Osteoblast (primary cell): ENCODE results near the gene TP53I3. TPM values are rescaled to one million over a fixed set of nuclear protein-coding genes. Genes with fewer than 3 reads are reported as not detected.
A peak's percentile ranks its signal among the peaks of the same experiment; 100 is the strongest.
"Not testable (repeated sequence)": the region's sequence is repeated elsewhere in the genome, so short reads cannot be mapped to it uniquely, and the experiment has no call there.

Experiments used
- DNase-seq: peaks from one replicate; pipeline ENCODE4 v3.0.0; 2011; ENCODE audit warnings: low spot score, mixed read lengths; ENCODE audit not compliant: insufficient read length; ENCODE audit errors: missing footprints
- H2AFZ ChIP-seq: 2 replicates; pipeline ENCODE4 v1.6.0; 2011; ENCODE audit warnings: mild to moderate bottlenecking, low read length
- H3K27ac ChIP-seq: 2 replicates; pipeline ENCODE4 v1.5.1; 2011; ENCODE audit warnings: mild to moderate bottlenecking, low read depth, low read length, moderate library complexity
- H3K27me3 ChIP-seq: 2 replicates; pipeline ENCODE4 v1.6.0; 2012; ENCODE audit warnings: mild to moderate bottlenecking, control low read depth, inconsistent platforms, low read length, moderate library complexity; ENCODE audit not compliant: insufficient read depth
- H3K36me3 ChIP-seq: 2 replicates; pipeline ENCODE4 v1.5.1; 2011; ENCODE audit warnings: mild to moderate bottlenecking, low read length, control low read depth, moderate library complexity; ENCODE audit not compliant: insufficient read depth
- H3K4me1 ChIP-seq: 2 replicates; pipeline ENCODE4 v1.5.1; 2011; ENCODE audit warnings: mild to moderate bottlenecking, low read length, control low read depth, moderate library complexity; ENCODE audit not compliant: insufficient read depth
- H3K4me2 ChIP-seq: 2 replicates; pipeline ENCODE4 v1.6.0; 2011; ENCODE audit warnings: mild to moderate bottlenecking, low read length; ENCODE audit not compliant: insufficient read depth
- H3K4me3 ChIP-seq: fragments of 200-600 bp; sonication (generic); 3 replicates; pipeline ENCODE4 v1.5.1; 2012; ENCODE audit warnings: mild to moderate bottlenecking, low read length, inconsistent platforms; ENCODE audit not compliant: insufficient read depth
- H3K79me2 ChIP-seq: 2 replicates; pipeline ENCODE4 v1.6.0; 2012; ENCODE audit warnings: mild to moderate bottlenecking, low read length, control low read depth, inconsistent platforms; ENCODE audit not compliant: insufficient read depth
- H3K9me3 ChIP-seq: 2 replicates; pipeline ENCODE4 v1.5.1; 2011; ENCODE audit warnings: low read depth, low read length, control low read depth
- H4K20me1 ChIP-seq: 2 replicates; pipeline ENCODE4 v1.6.0; 2012; ENCODE audit warnings: mild to moderate bottlenecking, low read length, control low read depth; ENCODE audit not compliant: insufficient read depth
- CTCF ChIP-seq: IDR thresholded peaks from 2 replicates; pipeline ENCODE4 v1.5.1; 2011; ENCODE audit warnings: mild to moderate bottlenecking, low read depth, low read length, moderate library complexity; ENCODE audit errors: extremely low read depth
- total RNA-seq: library from RNA; depleted of rRNA; stranded (reverse); fragments of >200 nt; gene quantifications from 2 replicates; pipeline ENCODE4 v1.2.3, GENCODE V29; 2012

Gene TP53I3
- total RNA-seq, 1 donor: 59.4 TPM

- no peaks in the 10 kb centered on the region for H3K9me3 ChIP-seq
- no peak overlapping the region for H3K27ac ChIP-seq
- no peak overlapping the region for H2AFZ ChIP-seq
- H3K36me3 ChIP-seq: no peaks in the 10 kb centered on the region
- DNase-seq: peak; percentile 23
- H3K79me2 ChIP-seq: no peaks in the 10 kb centered on the region
- H3K4me2 ChIP-seq: no peak overlapping the region
- no peaks in the 10 kb centered on the region for H3K4me1 ChIP-seq
- no peaks in the 10 kb centered on the region for H4K20me1 ChIP-seq
- TF ChIP-seq CTCF: no peak
- no peaks in the 10 kb centered on the region for H3K27me3 ChIP-seq
- H3K4me3 ChIP-seq: no peak overlapping the region
Measured at GRCh38 chr2:24102677-24103076, 18.0 kb upstream of the TP53I3 start.

GRCh38 chr2:24101992-24102391 lies 17.4 kb upstream of the TP53I3 start:
- no peaks in the 10 kb centered on the region for H3K36me3 ChIP-seq
- no peaks in the 10 kb centered on the region for H3K79me2 ChIP-seq
- no peak for TF ChIP-seq CTCF
- H3K4me1 ChIP-seq: no peaks in the 10 kb centered on the region
- H3K9me3 ChIP-seq: no peaks in the 10 kb centered on the region
- H4K20me1 ChIP-seq: no peaks in the 10 kb centered on the region
- no peak overlapping the region for H3K4me2 ChIP-seq
- DNase-seq: no peak
- H3K27me3 ChIP-seq: no peaks in the 10 kb centered on the region
- H3K27ac ChIP-seq: no peak overlapping the region
- no peak overlapping the region for H3K4me3 ChIP-seq
- no peak overlapping the region for H2AFZ ChIP-seq

- H3K4me1 ChIP-seq, H4K20me1 ChIP-seq, DNase-seq, H3K4me3 ChIP-seq, H3K9me3 ChIP-seq, H3K27me3 ChIP-seq, H3K79me2 ChIP-seq, H3K4me2 ChIP-seq, H3K27ac ChIP-seq, H2AFZ ChIP-seq, H3K36me3 ChIP-seq: not testable (repeated sequence)
Measured at GRCh38 chr2:24100732-24101131, 16.1 kb upstream of the TP53I3 start.

- H3K4me3 ChIP-seq, H3K27me3 ChIP-seq, H3K79me2 ChIP-seq, H3K27ac ChIP-seq, H4K20me1 ChIP-seq, H3K36me3 ChIP-seq, DNase-seq, H2AFZ ChIP-seq, H3K4me2 ChIP-seq, H3K9me3 ChIP-seq, H3K4me1 ChIP-seq: not testable (repeated sequence)
Measured at GRCh38 chr2:24095171-24095677, 10.6 kb upstream of the TP53I3 start.

GRCh38 chr2:24093270-24093669 lies 8.6 kb upstream of the TP53I3 start:
- H3K79me2 ChIP-seq: not testable (repeated sequence)

More at GRCh38 chr2:24093270-24093669, 8.6 kb upstream of the TP53I3 start:
- H3K4me1 ChIP-seq, H3K4me3 ChIP-seq, H3K36me3 ChIP-seq, DNase-seq, H3K9me3 ChIP-seq, H2AFZ ChIP-seq, H3K27me3 ChIP-seq, H3K27ac ChIP-seq, H3K4me2 ChIP-seq, H4K20me1 ChIP-seq: not testable (repeated sequence)
